Transverse colon (tissue), 4 donors: Measurements from ENCODE around the gene PRPSAP2. TPM values are rescaled to one million over a fixed set of nuclear protein-coding genes. Genes with fewer than 3 reads are reported as not detected.
"Not testable (repeated sequence)": the region's sequence is repeated elsewhere in the genome, so short reads cannot be mapped to it uniquely, and the experiment has no call there.

Source experiments
- DNase-seq: peaks from one replicate; pipeline ENCODE4 v3.0.0-alpha.2; 2019
- H3K27ac ChIP-seq, 4 donors: fragments of 200-600 bp; sonication (generic); 2 replicates each; pipeline ENCODE4 v1.5.1; 2016 to 2018; ENCODE audit warnings: inconsistent platforms in 4 of 4
- H3K27me3 ChIP-seq: fragments of 200-600 bp; sonication (generic); 2 replicates; pipeline ENCODE4 v1.5.1; 2017; ENCODE audit warnings: inconsistent platforms
- H3K36me3 ChIP-seq, 4 donors: fragments of 200-600 bp; sonication (generic); 2 replicates each; pipeline ENCODE4 v1.5.1; 2017 to 2019; ENCODE audit warnings: inconsistent platforms in 4 of 4
- H3K4me1 ChIP-seq, 4 donors: fragments of 200-600 bp; sonication (generic); 2 replicates each; pipeline ENCODE4 v1.5.1; 2017 to 2020; ENCODE audit warnings: inconsistent platforms in 4 of 4
- H3K4me3 ChIP-seq, 4 donors: fragments of 200-600 bp; sonication (generic); 1 replicate in 1 of 4; 2 replicates in 3 of 4; pipeline versions ENCODE4 v1.5.1 to v1.6.1; 2017 to 2019; ENCODE audit warnings: inconsistent platforms in 4 of 4
- H3K9me3 ChIP-seq, 2 donors: fragments of 200-600 bp; sonication (generic); 2 replicates each; pipeline ENCODE4 v1.5.1; 2017 to 2019; ENCODE audit warnings: inconsistent platforms in 2 of 2
- CTCF ChIP-seq, 5 experiments: fragments of 200-600 bp in 3 of 5; fragments of 450-650 bp in 2 of 5; sonication (generic) in 3 of 5; IDR thresholded peaks; 1 replicate in 2 of 5; 2 replicates in 3 of 5; pipeline ENCODE4 v1.5.1; 2016 to 2017; ENCODE audit warnings: antibody characterized with exemption in 5 of 5, inconsistent platforms in 3 of 5, mild to moderate bottlenecking in 2 of 5, moderate library complexity in 1 of 5
- EP300 ChIP-seq: sonication (generic); formaldehyde crosslinking; IDR thresholded peaks from one replicate; pipeline ENCODE4 v1.6.1; 2017; ENCODE audit warnings: antibody characterized with exemption, low read depth
- POLR2A ChIP-seq: fragments of 450-650 bp; IDR thresholded peaks from one replicate; pipeline ENCODE4 v1.6.1; 2016; ENCODE audit warnings: antibody characterized with exemption, mild to moderate bottlenecking, moderate library complexity
- POLR2AphosphoS5 ChIP-seq, 3 donors: sonication (generic); formaldehyde crosslinking; IDR thresholded peaks; one replicate each; pipeline ENCODE4 v1.6.1; 2016; ENCODE audit warnings: antibody characterized with exemption in 3 of 3
- WGBS, 2 donors: methylation state at CpG; one replicate each; pipeline ENCODE4 v1.1.5; 2018; ENCODE audit warnings: low coverage in 1 of 2; 5-methylcytosine and 5-hydroxymethylcytosine counted together
- in situ Hi-C, 4 donors: fragments of 200-750 bp; cut with MboI; loops; one replicate each; pipeline versions ENCODE4 v1.15.0 to v1.15.1; 2017; ENCODE audit warnings: low sequenced_read_pairs in 3 of 4, low pct_ligation_motif_present in 1 of 4, low pct_unique_long_range_greater_than_20kb in 1 of 4
- intact Hi-C: fragments of 100-400 bp; cut with DNase I; formaldehyde crosslinking; loops from one replicate; pipeline ENCODE4 v1.15.1; 2023; ENCODE audit warnings: low total_unique reads
- total RNA-seq, 4 donors: library from RNA; depleted of rRNA; stranded (reverse); fragments of >200 nt; gene quantifications; one replicate each; pipeline ENCODE4 v1.1.0, GENCODE V29; 2016

PRPSAP2 gene
- total RNA-seq, 4 donors from 2014 or later = 22.4 to 77.0 (median 27.2) TPM

- no peak for DNase-seq
- TF ChIP-seq POLR2A = no peak
- no peak for TF ChIP-seq POLR2AphosphoS5 (IDR thresholded peaks at IDR 0.05)
- no peak for TF ChIP-seq CTCF (IDR thresholded peaks at IDR 0.05)
- TF ChIP-seq EP300 = no peak
- in situ Hi-C loops = no loop called here
- WGBS, 2 donors = 51 to 85% methylated on average over 2 to 9 of the region's 9 CpGs
- H3K4me3 ChIP-seq = no peak overlapping the region
- H3K27me3 ChIP-seq = no peaks in the 10 kb centered on the region
- H3K36me3 ChIP-seq = no peaks in the 10 kb centered on the region
- intact Hi-C loops = no loop called here
- H3K9me3 ChIP-seq = no peaks in the 10 kb centered on the region
- H3K4me1 ChIP-seq = peaks cover 9 to 38% (median 20%) of the 10 kb centered on the region in 4 donors
- H3K27ac ChIP-seq = no peak overlapping the region
Observed at GRCh38 chr17:18860161-18860972, 2.4 kb downstream of the PRPSAP2 start.

- no peak overlapping the region for H3K4me3 ChIP-seq
- H3K4me1 ChIP-seq = peaks cover 9 to 26% (median 12%) of the 10 kb centered on the region in 4 donors
- 90% methylated on average over 5 of the region's 5 CpGs; no CpG with 5 or more reads in 1 of the 2 donors for WGBS, 2 donors
- H3K36me3 ChIP-seq = no peaks in the 10 kb centered on the region
- no peaks in the 10 kb centered on the region for H3K9me3 ChIP-seq
- DNase-seq = no peak
- H3K27ac ChIP-seq = no peak overlapping the region
- H3K27me3 ChIP-seq = no peaks in the 10 kb centered on the region
- in situ Hi-C loops = no loop called here
- TF ChIP-seq EP300 (no peak), POLR2A (no peak), CTCF (IDR thresholded peaks at IDR 0.05) (no peak), POLR2AphosphoS5 (IDR thresholded peaks at IDR 0.05) (no peak)
- intact Hi-C loops = no loop called here
Observed at GRCh38 chr17:18862011-18862410, 4.1 kb downstream of the PRPSAP2 start.

GRCh38 chr17:18864996-18865395, 7.1 kb downstream of the PRPSAP2 start:
- peaks cover 0 to 15% (median 6%) of the 10 kb centered on the region in 4 donors for H3K36me3 ChIP-seq
- H3K27me3 ChIP-seq, H3K4me1 ChIP-seq, H3K9me3 ChIP-seq, H3K4me3 ChIP-seq, DNase-seq, H3K27ac ChIP-seq, intact Hi-C loops, in situ Hi-C loops: not testable (repeated sequence)
- 17 to 64% methylated on average over 2 to 5 of the region's 5 CpGs for WGBS, 2 donors

GRCh38 chr17:18866866-18867813, 9.2 kb downstream of the PRPSAP2 start:
- in situ Hi-C loops (no loop called here), intact Hi-C loops (no loop called here)
- Histone ChIP-seq H3K4me3 (no peak overlapping the region), H3K27ac (peak overlapping the region in 1 of 4 donors; percentile 25), H3K27me3 (no peaks in the 10 kb centered on the region), H3K9me3 (no peaks in the 10 kb centered on the region), H3K4me1 (no peaks in the 10 kb centered on the region), H3K36me3 (peaks cover 0 to 19% (median 9%) of the 10 kb centered on the region in 4 donors)
- 81 to 84% methylated on average over 6 to 8 of the region's 8 CpGs for WGBS, 2 donors
- TF ChIP-seq POLR2A (no peak), CTCF (IDR thresholded peaks at IDR 0.05) (no peak), POLR2AphosphoS5 (IDR thresholded peaks at IDR 0.05) (no peak), EP300 (no peak)
- DNase-seq = no peak
